Measurements from ENCODE around the gene ARSA. TPM values are rescaled to one million over a fixed set of nuclear protein-coding genes. Genes with fewer than 3 reads are reported as not detected.

ARSA gene
- 17.8 to 24.1 TPM (median 22.4 TPM) in 5 replicates for total RNA-seq (2022; extraction: Qiagen RNA extraction)

GRCh38 chr22:50627642-50628542, at the start of gene ARSA:
TSS of gene ARSA (minus strand) at chr22:50628152. CDS start at chr22:50627779, 373 bp downstream.

GRCh38 chr22:50672471-50673230, 44.7 kb upstream of the ARSA start, which contains the start of gene SHANK3:
TSS of gene SHANK3 (plus strand) at chr22:50672823.

DNA sequence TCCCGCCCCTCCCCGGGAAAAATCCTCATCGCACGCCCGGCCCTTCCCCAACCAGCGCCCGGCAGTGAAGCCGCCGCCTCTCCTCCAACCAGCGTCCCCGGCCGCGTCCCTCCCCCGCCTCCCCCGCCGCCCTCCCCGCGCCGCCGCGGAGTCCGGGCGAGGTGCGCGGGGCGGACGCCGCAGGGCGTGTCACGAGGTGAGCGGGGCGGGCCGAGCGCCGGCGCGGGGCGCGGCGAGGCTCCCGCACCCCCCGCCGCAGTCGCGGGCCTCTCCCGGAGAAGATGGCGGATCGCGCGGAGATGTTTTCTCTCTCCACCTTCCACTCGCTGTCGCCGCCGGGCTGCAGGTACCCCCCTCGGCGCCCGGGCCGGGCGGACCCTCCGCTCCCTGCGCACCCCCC, 27.4 kb downstream of the ARSA start, which contains the start of gene MAPK8IP2:
Gene MAPK8IP2 (plus strand): TSS at position 256 of the 400 bp plus-strand sequence. CDS start 26 bp downstream, at position 282.

GRCh38 chr22:50582493-50583293, 45.3 kb downstream of the ARSA start, which contains the start of gene CHKB:
TSS of gene CHKB (minus strand) at chr22:50582849. CDS start at chr22:50582781, 68 bp downstream.

DNA sequence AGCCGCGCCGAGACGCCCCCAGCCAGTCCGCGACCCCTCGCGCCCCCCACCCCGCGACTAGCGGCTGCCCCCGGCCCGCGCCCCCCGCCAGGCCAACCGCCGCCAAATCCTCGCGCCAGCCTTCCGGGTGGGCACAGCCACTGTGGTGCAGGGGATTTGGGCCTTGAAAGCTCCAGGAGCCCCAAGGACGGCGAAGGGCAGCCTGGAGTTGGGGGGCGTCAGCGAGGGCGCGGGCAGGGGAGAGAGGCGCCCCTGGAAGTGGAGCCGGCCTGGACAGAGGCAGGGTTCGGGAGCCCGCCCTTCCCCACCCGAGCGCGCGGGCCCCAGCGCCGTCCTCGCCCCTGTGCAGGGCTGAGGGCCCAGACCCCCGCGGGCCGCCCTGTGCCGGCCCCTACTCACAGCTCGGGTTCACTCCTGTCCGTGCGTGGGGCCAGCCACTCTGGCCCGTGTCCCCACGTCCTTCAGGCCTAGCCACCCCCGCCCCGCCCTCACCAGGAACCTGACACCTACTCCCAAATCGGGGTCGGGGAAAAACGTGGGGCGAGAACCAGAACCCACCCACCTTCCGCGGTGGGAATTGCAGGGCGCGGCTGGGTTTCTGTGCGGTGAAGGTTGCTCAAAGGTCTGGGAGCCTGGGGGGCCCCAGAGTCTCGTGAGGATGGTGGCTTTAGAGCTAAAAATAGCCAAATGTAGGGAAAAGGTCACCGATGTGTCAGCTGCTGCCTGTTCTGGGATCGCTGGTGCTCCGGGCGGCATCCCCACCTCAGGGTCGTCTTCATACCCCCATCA, 49.8 kb downstream of the ARSA start, which contains the start of gene CPT1B:
Gene CPT1B (minus strand): TSS at position 441 of the 789 bp plus-strand sequence. CDS start 512 bp downstream, outside the sequence.

Other genes starting within 250 kb of the ARSA start
- 16.7 to 25.8 TPM (median 24.6 TPM) in 5 replicates for gene SBF1, start 153.1 kb downstream of the ARSA start, total RNA-seq (2022; extraction: Qiagen RNA extraction)
- 0.44 to 0.68 TPM (median 0.51 TPM) in 5 replicates for gene ADM2, start 146.6 kb downstream of the ARSA start, total RNA-seq (2022; extraction: Qiagen RNA extraction)
- 0.11 TPM in 1 of 5 replicates, not detected in the others for gene MIOX, start 141.3 kb downstream of the ARSA start, total RNA-seq (2022; extraction: Qiagen RNA extraction)
- gene LMF2, start 120.5 kb downstream of the ARSA start, total RNA-seq (2022; extraction: Qiagen RNA extraction) = 33.1 to 55.0 TPM (median 49.4 TPM) in 5 replicates
- 30.2 to 41.7 TPM (median 38.7 TPM) in 5 replicates for gene NCAPH2, start 119.9 kb downstream of the ARSA start, total RNA-seq (2022; extraction: Qiagen RNA extraction)
- gene SCO2, start 102.6 kb downstream of the ARSA start, total RNA-seq (2022; extraction: Qiagen RNA extraction) = 3.8 to 10.3 TPM (median 5.2 TPM) in 5 replicates
- 10.2 to 20.7 TPM (median 19.5 TPM) in 5 replicates for gene TYMP, start 98.1 kb downstream of the ARSA start, total RNA-seq (2022; extraction: Qiagen RNA extraction)
- 0.03 TPM in 2 of 5 replicates, not detected in the others for gene KLHDC7B, start 82.3 kb downstream of the ARSA start, total RNA-seq (2022; extraction: Qiagen RNA extraction)
- 0.45 TPM in 1 of 5 replicates, not detected in the others for gene SYCE3, start 65.2 kb downstream of the ARSA start, total RNA-seq (2022; extraction: Qiagen RNA extraction)
- gene CPT1B, start 49.7 kb downstream of the ARSA start, total RNA-seq (2022; extraction: Qiagen RNA extraction) = 9.6 to 15.8 TPM (median 12.3 TPM) in 5 replicates
- 15.1 to 24.1 TPM (median 18.2 TPM) in 5 replicates for gene CHKB, start 45.3 kb downstream of the ARSA start, total RNA-seq (2022; extraction: Qiagen RNA extraction)
- gene MAPK8IP2, start 27.4 kb downstream of the ARSA start, total RNA-seq (2022; extraction: Qiagen RNA extraction) = 2.2 to 4.4 TPM (median 3.6 TPM) in 5 replicates
- gene SHANK3, start 44.7 kb upstream of the ARSA start, total RNA-seq (2022; extraction: Qiagen RNA extraction) = 2.7 to 5.5 TPM (median 4.5 TPM) in 5 replicates
- gene ACR, start 110.1 kb upstream of the ARSA start, total RNA-seq (2022; extraction: Qiagen RNA extraction) = not detected in 5 replicates
- 16.1 to 23.5 TPM (median 19.2 TPM) in 5 replicates for gene RABL2B, start 155.5 kb upstream of the ARSA start, total RNA-seq (2022; extraction: Qiagen RNA extraction)

Data from A549 treated with Mapracorat at 1 μM for 4 hours (cell line).